ENCODE measurements around the gene CARMIL3.

DNA sequence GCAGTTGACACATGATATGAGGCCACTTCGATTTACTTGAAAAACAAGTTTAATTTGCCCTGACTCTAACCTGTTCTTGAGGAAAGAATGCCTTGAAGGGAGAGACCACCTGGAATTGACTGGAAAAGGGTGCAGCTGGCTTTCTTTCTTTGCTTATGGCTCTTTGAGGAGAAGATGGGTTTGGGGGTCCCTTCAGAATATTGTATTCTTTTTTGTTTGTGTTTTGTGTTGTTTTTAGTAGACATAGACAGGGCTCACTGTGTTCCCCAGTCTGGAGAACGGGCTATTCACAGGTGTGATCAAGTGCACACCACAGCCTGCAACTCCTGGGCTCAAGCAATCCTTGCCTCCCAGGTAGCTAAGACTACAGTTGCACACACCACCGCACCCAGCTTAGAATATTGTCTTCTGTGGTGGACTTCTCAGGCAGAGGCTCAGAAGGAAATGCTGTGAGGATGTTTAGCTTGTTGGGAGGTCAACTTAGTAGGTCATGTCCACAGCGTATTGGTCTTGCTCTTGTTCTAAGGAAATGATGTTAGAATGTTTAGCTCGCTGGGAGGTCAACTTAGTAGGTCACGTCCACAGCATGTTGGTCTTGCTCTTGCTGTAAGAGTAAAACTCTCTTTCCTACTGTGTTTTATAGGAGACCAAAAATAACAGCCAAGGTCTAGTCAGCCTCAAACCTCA, 64.5 kb downstream of the CARMIL3 start:
- TF ChIP-seq POLR2AphosphoS5 (IDR thresholded peaks at IDR 0.05) (no peak), CTCF (IDR thresholded peaks at IDR 0.05; ENCODE audit: poor library complexity, severe bottlenecking) (no peak), RAD21 (conservative IDR thresholded peaks at IDR 0.05) (no peak), EP300 (conservative IDR thresholded peaks at IDR 0.05; ENCODE audit: poor library complexity, severe bottlenecking) (no peak), EZH2 (IDR thresholded peaks at IDR 0.05; ENCODE audit: borderline replicate concordance, insufficient read depth, low read length, poor library complexity, severe bottlenecking) (no peak), SMC3 (conservative IDR thresholded peaks at IDR 0.05; ENCODE audit: poor library complexity) (no peak), MXI1 (conservative IDR thresholded peaks at IDR 0.05; ENCODE audit: poor library complexity, severe bottlenecking) (no peak), TAF1 (IDR thresholded peaks at IDR 0.05; ENCODE audit: low read depth) (no peak)
- TF ChIP-seq, protein P1, sequence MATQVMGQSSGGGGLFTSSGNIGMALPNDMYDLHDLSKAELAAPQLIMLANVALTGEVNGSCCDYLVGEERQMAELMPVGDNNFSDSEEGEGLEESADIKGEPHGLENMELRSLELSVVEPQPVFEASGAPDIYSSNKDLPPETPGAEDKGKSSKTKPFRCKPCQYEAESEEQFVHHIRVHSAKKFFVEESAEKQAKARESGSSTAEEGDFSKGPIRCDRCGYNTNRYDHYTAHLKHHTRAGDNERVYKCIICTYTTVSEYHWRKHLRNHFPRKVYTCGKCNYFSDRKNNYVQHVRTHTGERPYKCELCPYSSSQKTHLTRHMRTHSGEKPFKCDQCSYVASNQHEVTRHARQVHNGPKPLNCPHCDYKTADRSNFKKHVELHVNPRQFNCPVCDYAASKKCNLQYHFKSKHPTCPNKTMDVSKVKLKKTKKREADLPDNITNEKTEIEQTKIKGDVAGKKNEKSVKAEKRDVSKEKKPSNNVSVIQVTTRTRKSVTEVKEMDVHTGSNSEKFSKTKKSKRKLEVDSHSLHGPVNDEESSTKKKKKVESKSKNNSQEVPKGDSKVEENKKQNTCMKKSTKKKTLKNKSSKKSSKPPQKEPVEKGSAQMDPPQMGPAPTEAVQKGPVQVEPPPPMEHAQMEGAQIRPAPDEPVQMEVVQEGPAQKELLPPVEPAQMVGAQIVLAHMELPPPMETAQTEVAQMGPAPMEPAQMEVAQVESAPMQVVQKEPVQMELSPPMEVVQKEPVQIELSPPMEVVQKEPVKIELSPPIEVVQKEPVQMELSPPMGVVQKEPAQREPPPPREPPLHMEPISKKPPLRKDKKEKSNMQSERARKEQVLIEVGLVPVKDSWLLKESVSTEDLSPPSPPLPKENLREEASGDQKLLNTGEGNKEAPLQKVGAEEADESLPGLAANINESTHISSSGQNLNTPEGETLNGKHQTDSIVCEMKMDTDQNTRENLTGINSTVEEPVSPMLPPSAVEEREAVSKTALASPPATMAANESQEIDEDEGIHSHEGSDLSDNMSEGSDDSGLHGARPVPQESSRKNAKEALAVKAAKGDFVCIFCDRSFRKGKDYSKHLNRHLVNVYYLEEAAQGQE (IDR thresholded peaks at IDR 0.05; ENCODE audit: borderline replicate concordance): no peak

Data from neural cell (in vitro differentiated cells).